GM06990 (cell line): Measurements from ENCODE around the gene TMEM106A.
"Not testable (repeated sequence)": the region's sequence is repeated elsewhere in the genome, so short reads cannot be mapped to it uniquely, and the experiment has no call there.

Experiments used
- DNase-seq: peaks from one replicate; pipeline ENCODE4 v3.0.0-alpha.2; 2011; ENCODE audit not compliant: insufficient read length; ENCODE audit errors: extremely low read depth
- H3K27me3 ChIP-seq: replicated peaks from 2 replicates; pipeline ENCODE4 v1.6.0; 2011; ENCODE audit warnings: low read length; ENCODE audit not compliant: control insufficient read depth, insufficient read depth
- H3K36me3 ChIP-seq: 2 replicates; pipeline ENCODE4 v1.5.1; 2011; ENCODE audit warnings: low read length; ENCODE audit not compliant: control insufficient read depth, insufficient read depth
- H3K4me3 ChIP-seq: replicated peaks from 2 replicates; pipeline ENCODE4 v1.5.1; 2011; ENCODE audit warnings: low read depth, mild to moderate bottlenecking, control low read depth, low read length
- TF ChIP-seq, protein P1 (sequence below): IDR thresholded peaks from 2 replicates; pipeline ENCODE4 v1.5.1; 2011; ENCODE audit warnings: low read length, control low read depth, mild to moderate bottlenecking, inconsistent platforms; ENCODE audit not compliant: insufficient read depth, poor library complexity, severe bottlenecking

Gene TMEM106A, protein sequence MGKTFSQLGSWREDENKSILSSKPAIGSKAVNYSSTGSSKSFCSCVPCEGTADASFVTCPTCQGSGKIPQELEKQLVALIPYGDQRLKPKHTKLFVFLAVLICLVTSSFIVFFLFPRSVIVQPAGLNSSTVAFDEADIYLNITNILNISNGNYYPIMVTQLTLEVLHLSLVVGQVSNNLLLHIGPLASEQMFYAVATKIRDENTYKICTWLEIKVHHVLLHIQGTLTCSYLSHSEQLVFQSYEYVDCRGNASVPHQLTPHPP

DNA sequence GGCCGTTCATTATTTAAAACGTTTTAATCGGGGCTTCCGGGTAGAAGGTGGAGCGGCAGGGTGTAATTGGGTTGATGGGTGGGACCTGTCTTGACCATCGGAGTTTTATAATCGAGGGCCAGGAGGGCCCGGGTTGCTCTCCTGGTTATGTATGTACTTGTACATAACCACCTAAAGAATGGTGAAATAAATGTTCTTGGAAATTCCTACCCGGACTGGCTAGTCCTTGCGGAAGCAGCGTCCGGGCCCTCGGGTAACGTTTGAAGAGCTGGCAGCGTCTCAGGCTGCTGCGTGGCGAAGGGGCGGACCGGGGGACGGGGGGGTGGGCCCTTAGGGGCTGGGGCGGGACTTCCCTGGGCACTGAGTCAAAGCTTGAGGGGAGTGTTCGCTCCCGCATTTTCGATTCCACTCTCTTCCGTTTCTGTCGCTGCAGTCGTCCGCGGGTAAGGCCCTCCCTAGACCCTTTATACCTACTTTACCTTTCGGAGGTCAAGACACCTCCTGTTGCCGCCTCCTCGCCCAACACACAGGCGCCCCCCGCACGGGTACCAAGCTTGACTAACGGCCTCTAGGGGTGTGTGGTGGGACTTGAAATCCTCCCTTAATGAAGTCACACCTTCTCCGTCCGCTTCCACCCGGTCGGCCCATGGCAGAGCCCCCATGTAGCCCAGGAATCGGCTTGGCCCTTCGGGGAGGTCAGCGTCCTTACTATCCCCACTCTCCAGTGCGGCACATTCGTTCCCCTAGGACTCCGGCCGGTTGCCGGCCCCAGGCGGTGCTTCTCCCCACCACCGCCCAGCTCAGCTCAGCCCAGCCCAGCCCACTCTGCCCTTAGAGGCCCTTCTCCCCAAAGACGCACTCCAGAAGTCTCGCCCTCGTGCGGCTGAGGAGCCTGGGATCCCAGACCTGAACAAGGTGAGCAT, at the start of gene TMEM106A:
Gene TMEM106A (plus strand): TSS at position 396 of the 923 bp plus-strand sequence. CDS start 1,167 bp downstream, outside the sequence.
- peak within 1 kb of the TSS; percentile 78 for H3K4me3 ChIP-seq
- no peaks in the 10 kb centered on the region for H3K27me3 ChIP-seq
- peaks cover 13% of the 10 kb centered on the region for H3K36me3 ChIP-seq
- TF ChIP-seq, protein P1, sequence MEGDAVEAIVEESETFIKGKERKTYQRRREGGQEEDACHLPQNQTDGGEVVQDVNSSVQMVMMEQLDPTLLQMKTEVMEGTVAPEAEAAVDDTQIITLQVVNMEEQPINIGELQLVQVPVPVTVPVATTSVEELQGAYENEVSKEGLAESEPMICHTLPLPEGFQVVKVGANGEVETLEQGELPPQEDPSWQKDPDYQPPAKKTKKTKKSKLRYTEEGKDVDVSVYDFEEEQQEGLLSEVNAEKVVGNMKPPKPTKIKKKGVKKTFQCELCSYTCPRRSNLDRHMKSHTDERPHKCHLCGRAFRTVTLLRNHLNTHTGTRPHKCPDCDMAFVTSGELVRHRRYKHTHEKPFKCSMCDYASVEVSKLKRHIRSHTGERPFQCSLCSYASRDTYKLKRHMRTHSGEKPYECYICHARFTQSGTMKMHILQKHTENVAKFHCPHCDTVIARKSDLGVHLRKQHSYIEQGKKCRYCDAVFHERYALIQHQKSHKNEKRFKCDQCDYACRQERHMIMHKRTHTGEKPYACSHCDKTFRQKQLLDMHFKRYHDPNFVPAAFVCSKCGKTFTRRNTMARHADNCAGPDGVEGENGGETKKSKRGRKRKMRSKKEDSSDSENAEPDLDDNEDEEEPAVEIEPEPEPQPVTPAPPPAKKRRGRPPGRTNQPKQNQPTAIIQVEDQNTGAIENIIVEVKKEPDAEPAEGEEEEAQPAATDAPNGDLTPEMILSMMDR: peak; percentile 42
- DNase-seq: peak; percentile 86

DNA sequence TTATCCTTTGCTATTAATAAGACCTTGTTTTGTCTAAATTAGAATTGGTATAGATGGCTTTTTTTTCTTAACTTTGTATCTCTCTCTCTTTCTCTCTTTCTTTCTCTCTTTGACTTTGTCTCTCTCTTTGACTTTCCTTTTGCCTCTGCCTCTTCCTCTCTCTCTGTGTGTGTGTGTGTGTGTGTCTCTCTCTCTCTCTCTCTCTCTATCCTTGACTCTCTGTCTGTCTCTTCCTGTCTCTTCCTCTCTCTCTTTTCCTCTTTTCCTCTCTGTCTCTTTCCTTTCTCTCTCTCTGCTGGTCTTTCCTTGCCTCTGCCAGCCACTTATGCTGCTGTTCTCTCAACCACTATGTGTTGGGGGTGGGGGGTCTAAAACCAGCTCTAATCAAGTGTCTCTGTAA, 45.7 kb upstream of the TMEM106A start:
- H3K36me3 ChIP-seq, H3K27me3 ChIP-seq, H3K4me3 ChIP-seq, DNase-seq: not testable (repeated sequence)

DNA sequence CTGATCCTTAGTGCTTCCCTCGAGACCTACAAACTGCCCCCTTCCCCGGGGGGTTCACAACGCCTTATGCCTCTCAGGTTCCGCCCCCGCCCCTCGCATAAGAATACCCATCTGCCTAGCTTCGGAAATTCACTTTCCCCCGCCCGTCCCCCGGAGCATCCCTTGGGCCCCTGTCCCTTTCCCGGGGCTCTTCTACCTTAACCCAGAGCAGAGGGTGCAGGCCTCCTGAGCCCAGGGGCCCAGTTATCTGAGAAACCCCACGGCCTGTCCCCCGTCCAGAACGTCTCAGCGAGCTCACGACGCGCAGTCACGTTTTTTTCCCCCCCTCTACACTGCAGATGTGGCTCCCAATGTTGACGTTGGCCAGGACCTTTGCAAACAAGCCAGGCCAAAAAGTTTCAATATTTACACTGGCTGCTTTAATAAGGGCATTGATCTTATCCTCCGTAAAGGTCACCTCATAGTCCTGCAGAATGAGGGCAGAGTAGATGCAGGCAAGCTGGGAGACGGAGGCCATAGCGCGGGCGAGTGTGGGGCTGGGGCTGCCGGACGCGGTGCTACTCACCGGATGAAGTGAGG, 42.0 kb upstream of the TMEM106A start:
- Histone ChIP-seq H3K4me3 (peak overlapping the region; percentile 80), H3K27me3 (no peaks in the 10 kb centered on the region), H3K36me3 (no peaks in the 10 kb centered on the region)
- TF ChIP-seq, protein P1: no peak
- no peak for DNase-seq

DNA sequence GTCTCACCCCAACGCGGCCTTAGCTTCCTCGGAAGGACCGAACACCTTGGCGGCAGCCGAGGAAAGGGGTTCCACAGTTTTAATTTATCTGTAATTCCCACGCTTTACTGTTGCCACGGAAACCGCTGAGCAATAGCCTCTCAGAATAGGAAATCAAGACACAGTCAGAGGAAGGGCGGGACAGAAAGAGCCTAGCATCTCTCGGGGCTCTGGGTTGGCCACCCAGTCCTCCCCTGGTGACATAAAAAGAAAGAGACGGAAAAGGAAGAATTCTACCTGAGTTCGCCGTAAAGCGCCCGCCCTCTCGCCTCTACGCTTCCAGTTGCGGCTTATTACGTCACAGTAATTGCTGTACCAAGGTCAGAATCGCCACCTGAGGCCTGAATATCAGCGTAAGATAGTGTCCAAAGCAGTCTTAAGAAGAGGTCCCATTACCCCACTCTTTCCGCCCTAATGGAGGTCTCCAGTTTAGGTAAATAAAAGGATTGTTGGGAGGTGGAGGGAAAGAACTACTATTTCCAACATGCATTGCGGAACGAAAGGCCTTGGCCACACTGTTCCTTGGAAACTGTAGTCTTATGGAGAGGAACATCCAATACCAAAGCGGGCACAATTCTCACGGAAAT, 41.4 kb upstream of the TMEM106A start:
- TF ChIP-seq, protein P1: no peak
- peak overlapping the region; percentile 80 for H3K4me3 ChIP-seq
- H3K36me3 ChIP-seq: no peaks in the 10 kb centered on the region
- H3K27me3 ChIP-seq: no peaks in the 10 kb centered on the region
- peak; percentile 82 for DNase-seq

DNA sequence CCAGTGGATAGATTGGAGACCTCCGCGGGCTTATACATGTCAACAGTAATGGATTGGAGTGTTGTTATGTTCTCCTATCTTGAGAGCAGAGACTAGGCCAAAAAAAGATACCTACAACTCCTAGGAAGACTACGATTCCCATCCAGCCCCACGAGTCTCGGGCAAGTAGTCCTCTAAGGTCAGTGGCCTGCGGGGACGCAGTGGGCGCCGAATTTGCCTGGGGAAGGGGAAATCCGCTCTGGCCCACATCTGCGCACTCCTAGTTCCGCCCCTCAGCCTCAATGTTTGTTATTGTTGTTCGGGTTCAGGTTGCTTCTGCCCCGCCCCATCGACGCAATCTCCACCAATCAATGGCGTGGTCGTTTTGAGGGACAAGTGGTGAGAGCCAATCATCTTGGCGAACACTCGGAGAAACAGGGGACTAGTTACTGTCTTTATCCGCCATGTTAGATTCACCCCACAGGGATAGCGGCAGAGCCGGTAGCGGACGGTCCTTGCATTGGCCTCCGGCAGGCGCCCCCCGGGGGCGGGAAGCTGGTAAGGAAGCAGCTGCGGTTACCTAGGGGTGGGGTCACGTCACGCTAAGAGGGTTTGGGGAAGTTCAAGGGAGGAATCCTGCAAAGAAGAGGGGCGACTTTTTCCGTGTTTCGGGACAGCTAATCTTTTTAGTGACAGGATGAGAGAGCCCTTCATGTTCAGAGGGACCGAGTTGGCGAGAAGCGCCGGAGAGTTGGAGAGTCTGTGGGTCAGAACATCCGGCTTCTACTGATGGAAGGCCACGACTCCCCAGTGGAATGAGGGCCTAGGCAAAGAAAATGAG, 40.7 kb upstream of the TMEM106A start, which contains the start of gene NBR1:
Gene NBR1 (plus strand): TSS at position 449 of the 820 bp plus-strand sequence. CDS start 4,586 bp downstream, outside the sequence.
- TF ChIP-seq, protein P1: peak; percentile 41
- H3K4me3 ChIP-seq: peak within 1 kb of the TSS; percentile 80
- H3K27me3 ChIP-seq: no peaks in the 10 kb centered on the region
- peak; percentile 93 for DNase-seq
- H3K36me3 ChIP-seq: no peaks in the 10 kb centered on the region
